A673 (cell line): ENCODE measurements around the gene FAM120A. TPM values are rescaled to one million over a fixed set of nuclear protein-coding genes. Genes with fewer than 3 reads are reported as not detected.

Experiments used
- BruUV-seq: library from RNA; stranded (reverse); fragments of 400-500 nt; replicated peaks from 2 replicates; lab custom pipeline; 2021; lab: Mats Ljungman, UMichigan
- CTCF ChIA-PET: fragments of 300-600 bp; sonication (Branson Sonifier 250); formaldehyde crosslinking; loops from one replicate; lab custom pipeline; 2022; ENCODE audit warnings: antibody characterized with exemption; lab: Charles Lee
- POLR2A ChIA-PET: fragments of 300-600 bp; sonication (Branson Sonifier 250); formaldehyde crosslinking; loops from one replicate; lab custom pipeline; 2022; ENCODE audit warnings: antibody characterized with exemption; ENCODE audit not compliant: low non-redundant PET; lab: Charles Lee
- DNase-seq: peaks from one replicate; pipeline ENCODE4 v3.0.0-alpha.2; 2015; ENCODE audit warnings: low spot score
- H3K27ac ChIP-seq: fragments of 200-600 bp; sonication (generic); 2 replicates; pipeline ENCODE4 v1.5.1; 2016; ENCODE audit warnings: mixed run types, low read depth, mild to moderate bottlenecking, mixed read lengths, antibody characterized with exemption, low read length; ENCODE audit not compliant: poor library complexity, severe bottlenecking
- H3K27me3 ChIP-seq: fragments of 200-600 bp; sonication (generic); replicated peaks from 2 replicates; pipeline ENCODE4 v1.6.1; 2017; ENCODE audit warnings: mixed run types, low read depth, mild to moderate bottlenecking, mixed read lengths, antibody characterized with exemption, low read length; ENCODE audit not compliant: insufficient read depth, poor library complexity
- H3K36me3 ChIP-seq: fragments of 200-600 bp; sonication (generic); 2 replicates; pipeline ENCODE4 v1.6.1; 2016; ENCODE audit warnings: mixed run types, mild to moderate bottlenecking, mixed read lengths, antibody characterized with exemption, low read length; ENCODE audit not compliant: insufficient read depth, poor library complexity, severe bottlenecking
- H3K4me1 ChIP-seq: fragments of 200-600 bp; sonication (generic); 2 replicates; pipeline ENCODE4 v1.6.1; 2017; ENCODE audit warnings: mixed run types, mild to moderate bottlenecking, mixed read lengths, antibody characterized with exemption, low read length; ENCODE audit not compliant: insufficient read depth, poor library complexity, severe bottlenecking
- H3K4me3 ChIP-seq: fragments of 200-600 bp; sonication (generic); 2 replicates; pipeline ENCODE4 v1.5.1; 2016; ENCODE audit warnings: low read depth, mixed run types, mild to moderate bottlenecking, mixed read lengths, low read length; ENCODE audit not compliant: poor library complexity, severe bottlenecking
- H3K9me3 ChIP-seq: fragments of 200-600 bp; sonication (generic); 2 replicates; pipeline ENCODE4 v1.6.1; 2016; ENCODE audit warnings: mixed run types, low read depth, mild to moderate bottlenecking, mixed read lengths, antibody characterized with exemption, low read length; ENCODE audit not compliant: poor library complexity, severe bottlenecking
- CTCF ChIP-seq: fragments of 300-800, 200-600 bp; sonication (generic); conservative IDR thresholded peaks from 2 replicates; pipeline ENCODE4 v1.5.1; 2017; ENCODE audit warnings: low read depth, mild to moderate bottlenecking, antibody characterized with exemption, low read length, moderate library complexity, mixed read lengths
- EZH2 ChIP-seq: fragments of 200-600 bp; sonication (generic); IDR thresholded peaks from 2 replicates; pipeline ENCODE4 v1.6.1; 2017; ENCODE audit warnings: borderline replicate concordance, low read depth, mild to moderate bottlenecking, mixed read lengths, antibody characterized with exemption, low read length; ENCODE audit not compliant: poor library complexity, severe bottlenecking
- intact Hi-C: fragments of 100-400 bp; cut with micrococcal nuclease; formaldehyde crosslinking; loops from one replicate; pipeline ENCODE4 v1.10.0; 2022; ENCODE audit not compliant: unreplicated experiment
- total RNA-seq: library from RNA; stranded (reverse); gene quantifications from 2 replicates; pipeline ENCODE4 v1.2.3, GENCODE V29; 2021

FAM120A gene
- total RNA-seq, 1 experiment from 2014 or later = 91.0 TPM

DNA sequence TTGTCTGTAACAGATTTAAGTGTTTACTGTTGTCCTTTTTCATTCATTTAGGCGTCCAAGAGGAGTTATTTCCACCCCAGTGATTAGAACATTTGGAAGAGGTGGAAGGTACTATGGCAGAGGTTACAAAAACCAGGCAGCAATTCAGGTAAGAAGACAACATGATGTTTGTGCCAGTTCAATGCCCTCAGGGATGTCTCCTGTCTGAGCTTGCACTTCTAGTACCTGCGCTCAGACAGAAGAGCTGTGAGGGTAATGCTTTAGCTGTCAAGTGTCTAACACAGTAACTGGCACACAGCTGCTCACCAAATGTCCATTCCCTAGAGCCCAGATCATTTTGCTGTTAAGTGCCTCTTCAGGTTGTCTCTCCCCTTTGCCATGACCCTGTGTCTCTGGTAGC is 110.7 kb downstream of the FAM120A start:
- TF ChIP-seq CTCF = no peak
- no peak for TF ChIP-seq EZH2
- Histone ChIP-seq H3K27me3 (no peaks in the 10 kb centered on the region), H3K4me3 (no peak overlapping the region), H3K27ac (no peak overlapping the region), H3K4me1 (peaks cover under 1% of the 10 kb centered on the region), H3K9me3 (no peaks in the 10 kb centered on the region), H3K36me3 (peaks cover 51% of the 10 kb centered on the region)
- BruUV-seq = no TSS peak
- DNase-seq = no peak
- ChIA-PET CTCF (no interaction called here), POLR2A (no interaction called here)
- intact Hi-C loops = loop anchor here (10.0 kb wide), 2 partner anchors 407 to 607 kb away; no protein-coding TSS in a partner anchor

- CTCF ChIA-PET = interaction anchor here (1.8 kb wide), 1 partner anchor 111 kb away, joined by 9 read pairs; the partner anchor contains the start of gene FAM120AOS
- Histone ChIP-seq H3K4me1 (peaks cover 3% of the 10 kb centered on the region), H3K9me3 (no peaks in the 10 kb centered on the region), H3K27me3 (no peaks in the 10 kb centered on the region), H3K4me3 (no peak overlapping the region), H3K36me3 (peaks cover 35% of the 10 kb centered on the region), H3K27ac (no peak overlapping the region)
- no peak for DNase-seq
- POLR2A ChIA-PET = no interaction called here
- no TSS peak for BruUV-seq
- intact Hi-C loops = loop anchor here (5.0 to 10.0 kb wide), 3 partner anchors 113 to 610 kb away; partner anchors contain the start of genes FAM120A and FAM120AOS
- TF ChIP-seq CTCF (no peak), EZH2 (no peak)
Observed at GRCh38 chr9:93565089-93565488, 113.6 kb downstream of the FAM120A start.

DNA sequence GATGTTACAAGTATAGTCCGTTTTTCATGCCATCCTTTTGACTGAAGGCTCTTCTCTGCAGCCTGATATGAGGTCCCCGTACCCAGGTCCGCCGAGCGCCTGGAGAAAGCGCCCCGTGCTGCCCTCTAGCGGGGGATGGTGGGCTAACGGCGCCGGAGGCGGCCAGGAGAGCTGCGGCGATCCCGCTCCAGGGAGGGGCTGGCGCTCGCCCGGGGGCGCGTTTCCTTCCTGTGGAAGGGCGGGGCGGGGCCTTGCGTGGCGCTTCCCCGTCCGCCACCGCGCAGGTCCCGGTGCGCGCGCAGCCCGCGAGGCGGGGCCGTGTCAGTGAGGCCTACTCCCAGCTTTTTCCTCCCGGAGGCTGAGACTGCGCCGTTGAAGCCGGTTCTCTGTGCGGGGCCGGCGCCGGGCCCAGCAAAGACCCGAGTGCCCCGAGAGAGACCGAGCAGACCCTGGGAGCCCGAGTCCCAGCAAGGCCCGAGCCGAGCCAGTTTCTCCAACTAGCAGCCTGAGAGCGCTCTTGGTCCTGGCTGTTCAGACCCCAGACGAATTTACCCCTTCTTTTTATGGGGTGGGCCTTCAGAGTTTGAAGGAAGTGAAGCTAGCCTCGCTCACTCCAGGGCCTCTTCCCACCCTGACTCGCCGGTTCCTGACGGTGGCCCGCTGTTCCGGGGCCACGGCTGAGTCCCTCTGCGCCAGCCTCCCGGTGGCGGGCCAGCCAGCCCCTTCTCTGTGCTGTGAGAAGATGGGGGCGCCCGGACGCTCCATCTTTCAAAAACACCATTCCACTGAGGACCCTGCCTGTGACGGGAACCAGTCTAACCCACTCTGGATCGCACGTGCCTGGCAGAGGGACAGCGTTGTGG is 115.2 kb downstream of the FAM120A start:
- peaks cover 3% of the 10 kb centered on the region for H3K4me1 ChIP-seq
- intact Hi-C loops = loop anchor here (5.0 to 10.0 kb wide), 3 partner anchors 114 to 612 kb away; partner anchors contain the start of genes FAM120A and FAM120AOS
- CTCF ChIA-PET = interaction anchor here (0.6 to 1.8 kb wide), 9 partner anchors 9 to 563 kb away, joined by 3 to 9 read pairs (median 4); partner anchors contain the start of gene FAM120AOS
- H3K27ac ChIP-seq = peak overlapping the region; percentile 95
- DNase-seq = peak; percentile 98
- peaks cover 25% of the 10 kb centered on the region for H3K36me3 ChIP-seq
- TSS peak; percentile 68 for BruUV-seq
- POLR2A ChIA-PET = interaction anchor here (0.6 kb wide), 1 partner anchor 475 kb away, joined by 4 read pairs; no protein-coding TSS in a partner anchor
- peak overlapping the region; percentile 59 for H3K4me3 ChIP-seq
- no peaks in the 10 kb centered on the region for H3K27me3 ChIP-seq
- TF ChIP-seq EZH2 (no peak), CTCF (peak; percentile 93)
- peaks cover 6% of the 10 kb centered on the region for H3K9me3 ChIP-seq
